ENCODE results near the gene PRKN.
"Not testable (repeated sequence)": the region's sequence is repeated elsewhere in the genome, so short reads cannot be mapped to it uniquely, and the experiment has no call there.

The PRKN gene

GRCh38 chr6:162710419-162710818, 17.1 kb downstream of the PRKN start:
- no peak for DNase-seq

- no peak for DNase-seq
Measured at GRCh38 chr6:162709431-162709830, 18.1 kb downstream of the PRKN start.

- no peak for DNase-seq
Measured at GRCh38 chr6:162708971-162709370, 18.6 kb downstream of the PRKN start.

GRCh38 chr6:162706232-162706631, 21.3 kb downstream of the PRKN start:
- no peak for DNase-seq

GRCh38 chr6:162705736-162706135, 21.8 kb downstream of the PRKN start:
- DNase-seq: no peak

GRCh38 chr6:162704001-162704400, 23.6 kb downstream of the PRKN start:
- DNase-seq: no peak

GRCh38 chr6:162702446-162702845, 25.1 kb downstream of the PRKN start:
- DNase-seq: no peak

- no peak for DNase-seq
Measured at GRCh38 chr6:162701551-162701950, 26.0 kb downstream of the PRKN start.

- no peak for DNase-seq
Measured at GRCh38 chr6:162700966-162701365, 26.6 kb downstream of the PRKN start.

- DNase-seq: no peak
Measured at GRCh38 chr6:162699961-162700360, 27.6 kb downstream of the PRKN start.

- DNase-seq: no peak
Measured at GRCh38 chr6:162698440-162698839, 29.1 kb downstream of the PRKN start.

- no peak for DNase-seq
Measured at GRCh38 chr6:162697872-162698403, 29.6 kb downstream of the PRKN start.

- no peak for DNase-seq
Measured at GRCh38 chr6:162690158-162690557, 37.4 kb downstream of the PRKN start.

GRCh38 chr6:162688751-162689345, 38.7 kb downstream of the PRKN start:
- DNase-seq: no peak

GRCh38 chr6:162685586-162685985, 42.0 kb downstream of the PRKN start:
- DNase-seq: no peak

- no peak for DNase-seq
Measured at GRCh38 chr6:162684961-162685360, 42.6 kb downstream of the PRKN start.

GRCh38 chr6:162684052-162684451, 43.5 kb downstream of the PRKN start:
- DNase-seq: no peak

- no peak for DNase-seq
Measured at GRCh38 chr6:162683135-162683534, 44.4 kb downstream of the PRKN start.

- no peak for DNase-seq
Measured at GRCh38 chr6:162681447-162681846, 46.1 kb downstream of the PRKN start.

GRCh38 chr6:162680871-162681270, 46.7 kb downstream of the PRKN start:
- DNase-seq: no peak

- DNase-seq: no peak
Measured at GRCh38 chr6:162680367-162680766, 47.2 kb downstream of the PRKN start.

GRCh38 chr6:162679681-162680080, 47.9 kb downstream of the PRKN start:
- DNase-seq: no peak

GRCh38 chr6:162678896-162679295, 48.7 kb downstream of the PRKN start:
- not testable (repeated sequence) for DNase-seq

- DNase-seq: no peak
Measured at GRCh38 chr6:162675503-162675902, 52.1 kb downstream of the PRKN start.

GRCh38 chr6:162674452-162674851, 53.1 kb downstream of the PRKN start:
- no peak for DNase-seq
